ENCODE results near the gene SLC36A2.
"Not testable (repeated sequence)": the region's sequence is repeated elsewhere in the genome, so short reads cannot be mapped to it uniquely, and the experiment has no call there.

SLC36A2 gene

DNA sequence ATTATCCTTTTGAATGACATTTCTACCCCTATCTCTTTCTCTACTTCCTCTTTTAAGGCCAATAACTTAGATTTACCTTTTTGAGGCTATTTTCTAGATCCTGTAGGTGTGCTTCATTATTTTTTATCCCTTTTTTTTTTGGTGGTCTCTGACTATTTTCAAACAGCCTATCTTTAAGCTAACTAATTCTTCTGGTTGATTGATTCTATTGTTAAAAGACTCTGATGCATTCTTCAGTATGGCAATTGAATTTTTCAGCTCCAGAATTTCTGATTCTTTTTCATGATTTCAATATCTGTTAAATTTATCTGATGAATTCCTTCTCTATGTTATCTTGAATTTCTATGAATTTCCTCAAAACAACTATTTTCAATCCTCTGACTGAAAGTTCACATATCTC lies 36.4 kb downstream of the SLC36A2 start:
- no peaks in the 10 kb centered on the region for H3K27me3 ChIP-seq (ENCODE audit: control insufficient read depth, insufficient read depth, low read length, poor library complexity, severe bottlenecking)
- H3K4me1 ChIP-seq (ENCODE audit: control insufficient read depth, insufficient read depth, low read length), result no peaks in the 10 kb centered on the region
- H3K27ac ChIP-seq (ENCODE audit: insufficient read depth, low read depth, low read length, poor library complexity, severe bottlenecking), result no peak overlapping the region
- H3K36me3 ChIP-seq (ENCODE audit: control insufficient read depth, insufficient read depth, low read length), result no peaks in the 10 kb centered on the region
- no peak overlapping the region for H3K4me3 ChIP-seq (ENCODE audit: insufficient read depth, low read depth, low read length)
- H3K9me3 ChIP-seq (ENCODE audit: control insufficient read depth, low read length), result no peaks in the 10 kb centered on the region

DNA sequence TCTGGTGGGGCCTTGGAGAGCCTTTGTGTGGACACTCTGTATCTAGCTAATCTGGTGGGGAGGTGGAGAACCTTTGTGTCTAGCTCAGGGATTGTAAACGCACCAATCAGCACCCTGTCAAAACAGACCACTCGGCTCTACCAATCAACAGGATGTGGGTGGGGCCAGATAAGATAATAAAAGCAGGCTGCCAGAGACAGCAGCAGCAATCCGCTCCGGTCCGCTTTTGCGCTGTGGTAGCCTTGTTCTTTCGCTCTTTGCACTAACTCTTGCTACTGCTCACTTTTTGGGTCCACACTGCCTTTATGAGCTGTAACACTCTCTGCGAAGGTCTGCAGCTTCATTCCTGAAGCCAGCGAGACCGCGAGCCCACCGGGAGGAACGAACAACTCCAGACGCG lies 37.5 kb downstream of the SLC36A2 start:
- H3K27ac ChIP-seq (ENCODE audit: insufficient read depth, low read depth, low read length, poor library complexity, severe bottlenecking); H3K9me3 ChIP-seq (ENCODE audit: control insufficient read depth, low read length); H3K4me3 ChIP-seq (ENCODE audit: insufficient read depth, low read depth, low read length); H3K27me3 ChIP-seq (ENCODE audit: control insufficient read depth, insufficient read depth, low read length, poor library complexity, severe bottlenecking); H3K4me1 ChIP-seq (ENCODE audit: control insufficient read depth, insufficient read depth, low read length); H3K36me3 ChIP-seq (ENCODE audit: control insufficient read depth, insufficient read depth, low read length): not testable (repeated sequence)
- WGBS, 2 experiments, result 89 to 90% methylated on average over 15 of the region's 15 CpGs

DNA sequence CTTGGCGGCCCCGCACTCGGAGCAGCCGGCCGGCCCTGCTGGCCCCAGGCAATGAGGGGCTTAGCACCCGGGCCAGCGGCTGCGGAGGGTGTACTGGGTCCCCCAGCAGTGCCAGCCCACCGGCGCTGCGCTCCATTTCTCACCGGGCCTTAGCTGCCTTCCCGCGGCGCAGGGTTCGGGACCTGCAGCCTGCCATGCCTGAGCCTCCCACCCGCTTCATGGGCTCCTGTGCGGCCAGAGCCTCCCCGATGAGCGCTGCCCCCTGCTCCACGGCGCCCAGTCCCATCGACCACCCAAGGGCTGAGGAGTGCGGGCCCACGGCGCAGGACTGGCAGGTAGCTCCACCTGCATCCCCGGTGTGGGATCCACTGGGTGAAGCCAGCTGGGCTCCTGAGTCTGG lies 38.1 kb downstream of the SLC36A2 start:
- H3K36me3 ChIP-seq (ENCODE audit: control insufficient read depth, insufficient read depth, low read length); H3K4me3 ChIP-seq (ENCODE audit: insufficient read depth, low read depth, low read length): not testable (repeated sequence)
- WGBS, 2 experiments, result 97% methylated on average over 25 to 27 of the region's 27 CpGs

DNA sequence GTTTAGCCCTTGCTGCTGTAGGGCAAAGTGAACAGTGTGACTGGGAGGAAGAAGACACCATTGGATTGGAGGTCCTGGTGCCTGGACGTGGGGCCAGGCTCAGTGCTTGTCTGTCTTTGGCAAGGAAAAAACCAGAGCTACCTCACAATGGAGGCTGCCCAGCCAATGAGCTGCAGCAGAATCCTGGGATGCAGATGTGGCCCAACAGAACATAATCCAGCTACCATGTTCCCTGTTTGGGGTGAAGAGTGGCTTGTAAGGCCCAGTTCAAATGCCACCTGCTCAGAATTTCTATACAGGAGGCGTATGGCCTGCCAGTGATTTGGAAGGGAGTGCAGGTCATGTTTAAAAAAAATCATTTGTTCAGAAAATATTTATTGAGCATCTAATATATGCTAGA lies 43.7 kb downstream of the SLC36A2 start, which contains the start of gene SLC36A3:
Gene SLC36A3 (minus strand): TSS at position 101 of the 400 bp plus-strand sequence. CDS start 412 bp downstream, outside the sequence.
- no peaks in the 10 kb centered on the region for H3K27me3 ChIP-seq (ENCODE audit: control insufficient read depth, insufficient read depth, low read length, poor library complexity, severe bottlenecking)
- H3K36me3 ChIP-seq (ENCODE audit: control insufficient read depth, insufficient read depth, low read length), result no peaks in the 10 kb centered on the region
- no peaks in the 10 kb centered on the region for H3K9me3 ChIP-seq (ENCODE audit: control insufficient read depth, low read length)
- H3K27ac ChIP-seq (ENCODE audit: insufficient read depth, low read depth, low read length, poor library complexity, severe bottlenecking), result no peak within 1 kb of the TSS
- no peak within 1 kb of the TSS for H3K4me3 ChIP-seq (ENCODE audit: insufficient read depth, low read depth, low read length)
- H3K4me1 ChIP-seq (ENCODE audit: control insufficient read depth, insufficient read depth, low read length), result no peaks in the 10 kb centered on the region
- WGBS, 2 experiments, result 75 to 80% methylated on average over 1 to 2 of the region's 2 CpGs

More for the DNA sequence above, 38.1 kb downstream of the SLC36A2 start:
- H3K4me1 ChIP-seq (ENCODE audit: control insufficient read depth, insufficient read depth, low read length); H3K27ac ChIP-seq (ENCODE audit: insufficient read depth, low read depth, low read length, poor library complexity, severe bottlenecking); H3K27me3 ChIP-seq (ENCODE audit: control insufficient read depth, insufficient read depth, low read length, poor library complexity, severe bottlenecking); H3K9me3 ChIP-seq (ENCODE audit: control insufficient read depth, low read length): not testable (repeated sequence)

DNA sequence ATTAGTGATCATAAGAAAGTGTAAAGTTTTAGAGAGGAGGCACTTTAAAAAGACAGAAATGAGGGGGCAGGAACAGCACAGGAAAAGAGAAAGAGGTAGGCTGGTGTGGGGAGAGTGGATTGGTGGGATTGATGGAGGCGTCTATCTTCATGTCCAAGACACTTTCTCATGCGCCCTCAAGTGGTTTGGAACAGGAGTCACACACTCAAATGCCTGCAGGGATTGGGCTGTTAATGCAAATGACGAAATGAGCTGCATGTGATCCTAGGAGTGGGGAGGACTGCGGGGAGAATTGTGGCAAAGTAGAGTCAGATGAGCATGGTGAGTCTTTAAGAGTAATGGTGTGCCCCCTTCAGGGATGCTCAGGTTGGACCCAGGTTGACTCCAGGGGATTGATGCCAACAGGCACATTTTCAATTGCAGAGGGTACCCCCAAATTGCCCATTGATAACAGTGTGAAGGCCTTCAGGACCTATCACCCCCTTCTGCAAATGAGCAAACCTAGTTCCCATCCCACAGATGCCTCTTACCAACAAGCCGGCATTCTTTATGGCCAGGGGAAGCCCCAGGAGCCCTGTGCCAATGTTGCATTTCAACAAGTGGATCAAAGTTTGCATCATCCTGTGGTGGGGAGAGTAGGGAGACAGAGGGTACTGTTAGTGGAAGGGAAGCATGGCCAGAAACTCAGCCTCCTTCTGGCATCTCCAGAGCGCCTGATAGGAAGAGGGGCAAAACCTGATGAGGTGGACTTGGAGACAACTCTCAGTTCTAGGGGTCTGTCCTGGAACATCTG lies 49.1 kb downstream of the SLC36A2 start:
- Histone ChIP-seq H3K4me1 (ENCODE audit: control insufficient read depth, insufficient read depth, low read length) (peaks cover 3% of the 10 kb centered on the region), H3K36me3 (ENCODE audit: control insufficient read depth, insufficient read depth, low read length) (no peaks in the 10 kb centered on the region), H3K27me3 (ENCODE audit: control insufficient read depth, insufficient read depth, low read length, poor library complexity, severe bottlenecking) (no peaks in the 10 kb centered on the region), H3K27ac (ENCODE audit: insufficient read depth, low read depth, low read length, poor library complexity, severe bottlenecking) (no peak overlapping the region), H3K9me3 (ENCODE audit: control insufficient read depth, low read length) (no peaks in the 10 kb centered on the region), H3K4me3 (ENCODE audit: insufficient read depth, low read depth, low read length) (no peak overlapping the region)
- WGBS, 2 experiments, result 91 to 94% methylated on average over 6 of the region's 6 CpGs

DNA sequence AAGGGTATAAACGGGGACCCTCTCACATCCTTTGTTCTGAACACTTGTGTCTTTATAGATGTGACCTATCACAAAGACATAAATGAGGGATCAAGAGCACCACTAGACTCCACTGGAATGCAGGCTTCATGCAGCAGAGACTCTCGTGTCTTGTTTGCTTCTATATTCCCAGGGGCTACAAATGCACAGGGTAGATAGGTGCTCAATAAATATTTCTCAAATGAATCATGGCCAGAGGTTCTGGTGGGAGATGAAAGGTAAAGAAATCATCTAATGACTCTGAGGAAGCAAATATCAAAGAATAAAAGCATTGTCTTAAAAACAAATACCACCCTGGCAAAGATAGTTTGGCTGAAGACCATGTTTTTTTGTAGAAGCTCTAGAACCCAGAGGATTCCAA lies 50.4 kb downstream of the SLC36A2 start:
- Histone ChIP-seq H3K9me3 (ENCODE audit: control insufficient read depth, low read length) (no peaks in the 10 kb centered on the region), H3K4me1 (ENCODE audit: control insufficient read depth, insufficient read depth, low read length) (peaks cover 3% of the 10 kb centered on the region), H3K27ac (ENCODE audit: insufficient read depth, low read depth, low read length, poor library complexity, severe bottlenecking) (no peak overlapping the region), H3K36me3 (ENCODE audit: control insufficient read depth, insufficient read depth, low read length) (no peaks in the 10 kb centered on the region), H3K27me3 (ENCODE audit: control insufficient read depth, insufficient read depth, low read length, poor library complexity, severe bottlenecking) (no peaks in the 10 kb centered on the region), H3K4me3 (ENCODE audit: insufficient read depth, low read depth, low read length) (no peak overlapping the region)
- WGBS, 2 experiments, result 87 to 94% methylated on average over 2 of the region's 2 CpGs

DNA sequence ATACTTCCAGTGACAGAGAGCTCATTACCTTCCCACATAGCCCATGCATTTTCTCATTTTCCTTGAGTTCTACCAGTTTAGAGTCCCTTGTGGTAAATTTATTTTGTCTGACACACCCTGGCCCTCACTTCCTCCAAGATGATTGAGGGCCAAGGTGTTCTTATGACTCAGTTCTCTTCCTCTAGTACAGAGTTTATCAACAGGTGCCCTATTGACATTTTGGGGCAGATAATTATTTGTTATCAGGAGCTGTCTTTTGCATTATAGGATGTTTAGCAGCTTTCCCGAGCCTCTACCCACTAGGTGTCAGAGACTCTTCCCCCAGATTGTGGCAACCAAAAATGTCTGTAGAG lies 50.9 kb downstream of the SLC36A2 start:
- Histone ChIP-seq H3K9me3 (ENCODE audit: control insufficient read depth, low read length) (no peaks in the 10 kb centered on the region), H3K27ac (ENCODE audit: insufficient read depth, low read depth, low read length, poor library complexity, severe bottlenecking) (no peak overlapping the region), H3K36me3 (ENCODE audit: control insufficient read depth, insufficient read depth, low read length) (no peaks in the 10 kb centered on the region), H3K27me3 (ENCODE audit: control insufficient read depth, insufficient read depth, low read length, poor library complexity, severe bottlenecking) (no peaks in the 10 kb centered on the region), H3K4me1 (ENCODE audit: control insufficient read depth, insufficient read depth, low read length) (peaks cover 3% of the 10 kb centered on the region), H3K4me3 (ENCODE audit: insufficient read depth, low read depth, low read length) (no peak overlapping the region)
- 91 to 100% methylated on average over 1 of the region's 1 CpG for WGBS, 2 experiments

DNA sequence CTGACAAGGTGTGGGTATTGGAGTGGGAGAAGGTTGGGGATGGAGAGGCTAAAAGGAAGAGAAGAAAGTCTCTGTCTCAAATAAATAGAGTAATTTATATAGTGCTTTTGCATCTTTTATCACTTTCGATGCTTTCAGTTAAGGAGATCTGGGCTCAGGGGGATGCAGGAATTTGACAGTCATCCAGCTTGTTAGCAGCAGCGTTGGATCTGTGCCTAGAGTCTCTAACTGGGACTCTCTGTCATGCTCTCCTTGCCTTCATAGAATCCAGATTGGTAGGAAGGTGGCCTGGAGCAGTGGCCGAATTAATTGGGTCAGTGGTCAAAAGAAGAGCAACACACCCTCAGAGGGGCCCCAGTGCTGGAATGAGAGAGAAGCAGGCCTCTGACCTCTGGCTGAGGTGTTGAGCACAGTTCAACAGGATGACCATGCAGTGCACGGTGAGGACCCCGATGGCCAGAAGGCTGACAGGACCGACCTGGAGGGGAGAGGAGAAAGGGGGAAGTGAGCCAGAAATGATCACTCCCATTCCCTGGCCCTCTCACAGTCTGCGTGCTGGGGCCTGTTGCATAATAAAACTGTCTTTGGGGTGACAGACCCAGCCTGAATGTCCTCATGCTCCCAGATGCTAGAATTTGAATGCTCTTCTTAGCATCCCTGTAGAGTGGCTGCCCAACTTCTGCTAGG lies 51.4 kb downstream of the SLC36A2 start:
- 79 to 87% methylated on average over 7 of the region's 7 CpGs for WGBS, 2 experiments
- H3K4me3 ChIP-seq (ENCODE audit: insufficient read depth, low read depth, low read length), result no peak overlapping the region
- peaks cover 3% of the 10 kb centered on the region for H3K4me1 ChIP-seq (ENCODE audit: control insufficient read depth, insufficient read depth, low read length)
- no peaks in the 10 kb centered on the region for H3K27me3 ChIP-seq (ENCODE audit: control insufficient read depth, insufficient read depth, low read length, poor library complexity, severe bottlenecking)
- no peak overlapping the region for H3K27ac ChIP-seq (ENCODE audit: insufficient read depth, low read depth, low read length, poor library complexity, severe bottlenecking)
- H3K9me3 ChIP-seq (ENCODE audit: control insufficient read depth, low read length), result no peaks in the 10 kb centered on the region
- no peaks in the 10 kb centered on the region for H3K36me3 ChIP-seq (ENCODE audit: control insufficient read depth, insufficient read depth, low read length)

DNA sequence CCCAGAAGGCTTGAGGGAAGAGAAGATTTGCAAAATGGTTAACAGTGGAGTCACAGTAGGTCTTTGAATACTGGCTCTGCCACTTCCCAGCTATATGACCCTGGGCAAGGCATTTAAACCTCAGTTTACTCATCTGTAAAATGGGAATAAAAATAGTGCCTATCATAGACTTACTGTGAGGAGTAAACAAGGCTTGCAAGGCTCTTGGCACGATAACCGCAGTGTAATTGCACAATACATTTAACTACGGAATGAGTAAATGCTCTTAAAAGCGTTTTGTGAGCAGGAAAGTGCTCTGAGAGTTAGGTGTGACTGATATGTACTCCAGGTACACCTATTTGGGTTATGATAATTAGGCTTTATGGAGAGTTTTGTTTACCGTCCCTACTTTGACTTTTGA lies 52.2 kb downstream of the SLC36A2 start:
- Histone ChIP-seq H3K36me3 (ENCODE audit: control insufficient read depth, insufficient read depth, low read length) (no peaks in the 10 kb centered on the region), H3K27ac (ENCODE audit: insufficient read depth, low read depth, low read length, poor library complexity, severe bottlenecking) (no peak overlapping the region), H3K27me3 (ENCODE audit: control insufficient read depth, insufficient read depth, low read length, poor library complexity, severe bottlenecking) (no peaks in the 10 kb centered on the region), H3K4me3 (ENCODE audit: insufficient read depth, low read depth, low read length) (no peak overlapping the region), H3K4me1 (ENCODE audit: control insufficient read depth, insufficient read depth, low read length) (peaks cover 3% of the 10 kb centered on the region), H3K9me3 (ENCODE audit: control insufficient read depth, low read length) (no peaks in the 10 kb centered on the region)
- WGBS, 2 experiments, result 95% methylated on average over 5 of the region's 5 CpGs

DNA sequence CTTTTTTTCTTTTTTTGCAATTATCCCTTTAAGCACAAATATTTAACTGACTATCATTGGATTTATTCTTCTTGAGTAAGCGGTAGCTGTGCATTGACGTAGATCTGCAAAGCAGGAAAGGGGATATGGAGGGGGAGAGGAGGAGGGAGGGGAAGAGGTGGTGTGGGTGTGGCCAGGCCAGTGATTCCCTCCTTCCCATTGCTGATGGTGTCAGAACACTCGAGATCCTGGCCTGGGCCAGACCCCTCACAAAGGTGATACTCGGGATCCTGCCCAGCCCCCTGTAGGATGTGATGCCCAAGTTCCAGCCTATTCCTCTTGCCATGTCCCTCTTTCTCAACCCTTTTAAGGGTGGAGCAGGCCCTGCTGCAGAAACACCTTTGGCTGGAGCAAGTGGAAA lies 53.7 kb downstream of the SLC36A2 start:
- Histone ChIP-seq H3K36me3 (ENCODE audit: control insufficient read depth, insufficient read depth, low read length) (no peaks in the 10 kb centered on the region), H3K4me3 (ENCODE audit: insufficient read depth, low read depth, low read length) (no peak overlapping the region), H3K27me3 (ENCODE audit: control insufficient read depth, insufficient read depth, low read length, poor library complexity, severe bottlenecking) (no peaks in the 10 kb centered on the region), H3K9me3 (ENCODE audit: control insufficient read depth, low read length) (no peaks in the 10 kb centered on the region), H3K4me1 (ENCODE audit: control insufficient read depth, insufficient read depth, low read length) (peaks cover 3% of the 10 kb centered on the region), H3K27ac (ENCODE audit: insufficient read depth, low read depth, low read length, poor library complexity, severe bottlenecking) (no peak overlapping the region)
- 69% methylated on average over 4 of the region's 4 CpGs for WGBS, 2 experiments

Data from ectodermal cell (in vitro differentiated cells).